ENCODE results near the gene FAM90A1. TPM values are rescaled to one million over a fixed set of nuclear protein-coding genes. Genes with fewer than 3 reads are reported as not detected.
"Not testable (repeated sequence)": the region's sequence is repeated elsewhere in the genome, so short reads cannot be mapped to it uniquely, and the experiment has no call there.

The FAM90A1 gene
- total RNA-seq, 2 donors from 2014 or later, result 0.18 to 0.68 TPM

GRCh38 chr12:8242880-8243681 lies 15.7 kb upstream of the FAM90A1 start:
- not testable (repeated sequence) for H3K36me3 ChIP-seq; H3K27me3 ChIP-seq (replicated peaks; ENCODE audit: insufficient read depth); H3K9me3 ChIP-seq; H3K4me1 ChIP-seq (replicated peaks)
- 2% methylated on average over 39 of the region's 57 CpGs for WGBS
- Histone ChIP-seq H3K4me3 (peak overlapping the region; percentile 70 to 75), H3K27ac (peak overlapping the region; percentile 81 to 86)
- peak; percentile 23 for TF ChIP-seq POLR2A (IDR thresholded peaks at IDR 0.05)
- TF ChIP-seq POLR2AphosphoS5 (IDR thresholded peaks at IDR 0.05), result peak; percentile 24
- DNase-seq (ENCODE audit: low spot score), result peak; percentile 97
- intact Hi-C loops (cut with DNase I), result loop anchor here (5.0 kb wide), 1 partner anchor 211 kb away; the partner anchor contains the start of gene FOXJ2

GRCh38 chr12:8242622-8242879 lies 15.1 kb upstream of the FAM90A1 start:
- not testable (repeated sequence) for H3K9me3 ChIP-seq; H3K4me1 ChIP-seq (replicated peaks); DNase-seq (ENCODE audit: low spot score); H3K27me3 ChIP-seq (replicated peaks; ENCODE audit: insufficient read depth); H3K36me3 ChIP-seq
- H3K27ac ChIP-seq, result peak overlapping the region; percentile 81 to 86
- TF ChIP-seq CTCF (IDR thresholded peaks at IDR 0.05) (peak in 1 of 4 experiments; percentile 7), POLR2A (IDR thresholded peaks at IDR 0.05) (peak; percentile 26)
- H3K4me3 ChIP-seq, result peak overlapping the region; percentile 70 to 75
- WGBS, result 0% methylated on average over 21 of the region's 28 CpGs
- intact Hi-C loops (cut with DNase I), result loop anchor here (5.0 kb wide), 1 partner anchor 210 kb away; the partner anchor contains the start of gene FOXJ2

GRCh38 chr12:8241917-8242621 lies 14.7 kb upstream of the FAM90A1 start:
- not testable (repeated sequence) for H3K27me3 ChIP-seq (replicated peaks; ENCODE audit: insufficient read depth); H3K36me3 ChIP-seq; H3K9me3 ChIP-seq; H3K4me1 ChIP-seq (replicated peaks)
- 6% methylated on average over 17 of the region's 20 CpGs for WGBS
- Histone ChIP-seq H3K4me3 (peak overlapping the region; percentile 70 to 75), H3K27ac (peak overlapping the region; percentile 81 to 86)
- DNase-seq (ENCODE audit: low spot score), result peak; percentile 12
- intact Hi-C loops (cut with DNase I), result loop anchor here (5.0 kb wide), 1 partner anchor 210 kb away; the partner anchor contains the start of gene FOXJ2

- H3K4me1 ChIP-seq (replicated peaks); H3K9me3 ChIP-seq; H3K27me3 ChIP-seq (replicated peaks; ENCODE audit: insufficient read depth); DNase-seq (ENCODE audit: low spot score); H3K27ac ChIP-seq; H3K36me3 ChIP-seq; H3K4me3 ChIP-seq: not testable (repeated sequence)
- intact Hi-C loops (cut with DNase I), result loop anchor here (5.0 kb wide), 1 partner anchor 208 kb away; the partner anchor contains the start of gene FOXJ2
- 71% methylated on average over 13 of the region's 13 CpGs for WGBS
Measured at GRCh38 chr12:8240340-8241114, 13.1 kb upstream of the FAM90A1 start.

GRCh38 chr12:8237031-8237430 lies 9.6 kb upstream of the FAM90A1 start:
- WGBS, result 62% methylated on average over 12 of the region's 12 CpGs
- DNase-seq (ENCODE audit: low spot score); H3K4me3 ChIP-seq; H3K9me3 ChIP-seq; H3K4me1 ChIP-seq (replicated peaks); H3K27me3 ChIP-seq (replicated peaks; ENCODE audit: insufficient read depth); intact Hi-C loops (cut with DNase I); H3K36me3 ChIP-seq; H3K27ac ChIP-seq: not testable (repeated sequence)

- H3K9me3 ChIP-seq; H3K27ac ChIP-seq; DNase-seq (ENCODE audit: low spot score); intact Hi-C loops (cut with DNase I); H3K4me3 ChIP-seq; H3K4me1 ChIP-seq (replicated peaks); H3K36me3 ChIP-seq; H3K27me3 ChIP-seq (replicated peaks; ENCODE audit: insufficient read depth): not testable (repeated sequence)
- 89% methylated on average over 23 of the region's 26 CpGs for WGBS
Measured at GRCh38 chr12:8235316-8236157, 8.1 kb upstream of the FAM90A1 start.

- H3K27ac ChIP-seq; H3K9me3 ChIP-seq; H3K36me3 ChIP-seq; intact Hi-C loops (cut with DNase I); H3K4me3 ChIP-seq; H3K4me1 ChIP-seq (replicated peaks); H3K27me3 ChIP-seq (replicated peaks; ENCODE audit: insufficient read depth); DNase-seq (ENCODE audit: low spot score): not testable (repeated sequence)
- WGBS, result 85% methylated on average over 5 of the region's 7 CpGs
Measured at GRCh38 chr12:8234746-8235145, 7.3 kb upstream of the FAM90A1 start.

GRCh38 chr12:8233935-8234495 lies 6.6 kb upstream of the FAM90A1 start:
- intact Hi-C loops (cut with DNase I); H3K27ac ChIP-seq; H3K4me1 ChIP-seq (replicated peaks); H3K36me3 ChIP-seq; DNase-seq (ENCODE audit: low spot score); H3K4me3 ChIP-seq; H3K9me3 ChIP-seq; H3K27me3 ChIP-seq (replicated peaks; ENCODE audit: insufficient read depth): not testable (repeated sequence)
- WGBS, result 63% methylated on average over 15 of the region's 20 CpGs

GRCh38 chr12:8233300-8233855 lies 6.0 kb upstream of the FAM90A1 start:
- H3K36me3 ChIP-seq; H3K9me3 ChIP-seq; H3K27me3 ChIP-seq (replicated peaks; ENCODE audit: insufficient read depth); H3K4me1 ChIP-seq (replicated peaks); H3K27ac ChIP-seq; intact Hi-C loops (cut with DNase I); H3K4me3 ChIP-seq; DNase-seq (ENCODE audit: low spot score): not testable (repeated sequence)
- WGBS, result 68% methylated on average over 12 of the region's 14 CpGs
